ENCODE results near the gene NFAT5. TPM values are rescaled to one million over a fixed set of nuclear protein-coding genes. Genes with fewer than 3 reads are reported as not detected.

Gene NFAT5
- total and polyA plus RNA-seq, 9 of the 15 experiments (the other 6 are each of a cell fraction or from before 2014, with no cell fraction given) = 0.78 to 20.5 (median 12.4) TPM

DNA sequence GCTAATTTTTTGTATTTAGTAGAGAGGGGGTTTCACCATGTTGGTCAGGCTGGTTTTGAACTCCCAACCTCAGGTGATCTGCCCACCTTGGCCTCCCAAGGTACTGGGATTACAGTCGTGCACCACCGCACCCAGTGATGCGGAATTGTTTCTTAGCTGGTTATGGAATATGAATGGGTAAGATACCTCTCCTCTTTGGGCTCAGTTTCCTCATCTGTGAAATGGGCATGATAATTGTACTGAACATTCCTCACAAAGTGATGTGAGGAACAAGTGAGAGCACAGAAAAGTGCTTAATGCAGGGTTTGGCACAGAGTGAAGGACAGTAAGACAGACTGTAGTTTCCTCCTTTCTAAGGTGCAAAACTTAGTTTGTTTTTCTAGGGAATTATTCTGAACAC, 31.0 kb upstream of the NFAT5 start (continued):
- TF ChIP-seq, protein P1, sequence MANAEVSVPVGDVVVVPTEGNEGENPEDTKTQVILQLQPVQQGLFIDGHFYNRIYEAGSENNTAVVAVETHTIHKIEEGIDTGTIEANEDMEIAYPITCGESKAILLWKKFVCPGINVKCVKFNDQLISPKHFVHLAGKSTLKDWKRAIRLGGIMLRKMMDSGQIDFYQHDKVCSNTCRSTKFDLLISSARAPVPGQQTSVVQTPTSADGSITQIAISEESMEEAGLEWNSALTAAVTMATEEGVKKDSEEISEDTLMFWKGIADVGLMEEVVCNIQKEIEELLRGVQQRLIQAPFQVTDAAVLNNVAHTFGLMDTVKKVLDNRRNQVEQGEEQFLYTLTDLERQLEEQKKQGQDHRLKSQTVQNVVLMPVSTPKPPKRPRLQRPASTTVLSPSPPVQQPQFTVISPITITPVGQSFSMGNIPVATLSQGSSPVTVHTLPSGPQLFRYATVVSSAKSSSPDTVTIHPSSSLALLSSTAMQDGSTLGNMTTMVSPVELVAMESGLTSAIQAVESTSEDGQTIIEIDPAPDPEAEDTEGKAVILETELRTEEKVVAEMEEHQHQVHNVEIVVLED (CRISPR knock-in tag; IDR thresholded peaks at IDR 0.05) = no peak
- TF ChIP-seq SIN3A (IDR thresholded peaks at IDR 0.05; ENCODE audit: borderline replicate concordance in 2 of 2, control insufficient read depth in 1 of 2, low read depth in 2 of 2, low read length in 2 of 2) (no peak), BCOR (IDR thresholded peaks at IDR 0.05) (peak; percentile 91), MCM5 (IDR thresholded peaks at IDR 0.05; ENCODE audit: low read depth) (no peak), RFX7 (CRISPR knock-in tag; IDR thresholded peaks at IDR 0.05) (no peak), PPARD (CRISPR knock-in tag; IDR thresholded peaks at IDR 0.05) (no peak), ZFP1 (CRISPR knock-in tag; IDR thresholded peaks at IDR 0.05) (no peak), CBX5 (IDR thresholded peaks at IDR 0.05; ENCODE audit: borderline replicate concordance, low read depth) (no peak), HOXB6 (CRISPR knock-in tag; IDR thresholded peaks at IDR 0.05; ENCODE audit: borderline replicate concordance) (no peak), RHOXF2B (CRISPR knock-in tag; conservative IDR thresholded peaks at IDR 0.05) (no peak), ZNF57 (CRISPR knock-in tag; IDR thresholded peaks at IDR 0.05) (no peak)
- TF ChIP-seq, protein P2, sequence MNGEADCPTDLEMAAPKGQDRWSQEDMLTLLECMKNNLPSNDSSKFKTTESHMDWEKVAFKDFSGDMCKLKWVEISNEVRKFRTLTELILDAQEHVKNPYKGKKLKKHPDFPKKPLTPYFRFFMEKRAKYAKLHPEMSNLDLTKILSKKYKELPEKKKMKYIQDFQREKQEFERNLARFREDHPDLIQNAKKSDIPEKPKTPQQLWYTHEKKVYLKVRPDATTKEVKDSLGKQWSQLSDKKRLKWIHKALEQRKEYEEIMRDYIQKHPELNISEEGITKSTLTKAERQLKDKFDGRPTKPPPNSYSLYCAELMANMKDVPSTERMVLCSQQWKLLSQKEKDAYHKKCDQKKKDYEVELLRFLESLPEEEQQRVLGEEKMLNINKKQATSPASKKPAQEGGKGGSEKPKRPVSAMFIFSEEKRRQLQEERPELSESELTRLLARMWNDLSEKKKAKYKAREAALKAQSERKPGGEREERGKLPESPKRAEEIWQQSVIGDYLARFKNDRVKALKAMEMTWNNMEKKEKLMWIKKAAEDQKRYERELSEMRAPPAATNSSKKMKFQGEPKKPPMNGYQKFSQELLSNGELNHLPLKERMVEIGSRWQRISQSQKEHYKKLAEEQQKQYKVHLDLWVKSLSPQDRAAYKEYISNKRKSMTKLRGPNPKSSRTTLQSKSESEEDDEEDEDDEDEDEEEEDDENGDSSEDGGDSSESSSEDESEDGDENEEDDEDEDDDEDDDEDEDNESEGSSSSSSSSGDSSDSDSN (IDR thresholded peaks at IDR 0.05; ENCODE audit: borderline replicate concordance in 1 of 2, low read depth in 2 of 2, low read length in 2 of 2) = no peak
- TF ChIP-seq, protein P3, sequence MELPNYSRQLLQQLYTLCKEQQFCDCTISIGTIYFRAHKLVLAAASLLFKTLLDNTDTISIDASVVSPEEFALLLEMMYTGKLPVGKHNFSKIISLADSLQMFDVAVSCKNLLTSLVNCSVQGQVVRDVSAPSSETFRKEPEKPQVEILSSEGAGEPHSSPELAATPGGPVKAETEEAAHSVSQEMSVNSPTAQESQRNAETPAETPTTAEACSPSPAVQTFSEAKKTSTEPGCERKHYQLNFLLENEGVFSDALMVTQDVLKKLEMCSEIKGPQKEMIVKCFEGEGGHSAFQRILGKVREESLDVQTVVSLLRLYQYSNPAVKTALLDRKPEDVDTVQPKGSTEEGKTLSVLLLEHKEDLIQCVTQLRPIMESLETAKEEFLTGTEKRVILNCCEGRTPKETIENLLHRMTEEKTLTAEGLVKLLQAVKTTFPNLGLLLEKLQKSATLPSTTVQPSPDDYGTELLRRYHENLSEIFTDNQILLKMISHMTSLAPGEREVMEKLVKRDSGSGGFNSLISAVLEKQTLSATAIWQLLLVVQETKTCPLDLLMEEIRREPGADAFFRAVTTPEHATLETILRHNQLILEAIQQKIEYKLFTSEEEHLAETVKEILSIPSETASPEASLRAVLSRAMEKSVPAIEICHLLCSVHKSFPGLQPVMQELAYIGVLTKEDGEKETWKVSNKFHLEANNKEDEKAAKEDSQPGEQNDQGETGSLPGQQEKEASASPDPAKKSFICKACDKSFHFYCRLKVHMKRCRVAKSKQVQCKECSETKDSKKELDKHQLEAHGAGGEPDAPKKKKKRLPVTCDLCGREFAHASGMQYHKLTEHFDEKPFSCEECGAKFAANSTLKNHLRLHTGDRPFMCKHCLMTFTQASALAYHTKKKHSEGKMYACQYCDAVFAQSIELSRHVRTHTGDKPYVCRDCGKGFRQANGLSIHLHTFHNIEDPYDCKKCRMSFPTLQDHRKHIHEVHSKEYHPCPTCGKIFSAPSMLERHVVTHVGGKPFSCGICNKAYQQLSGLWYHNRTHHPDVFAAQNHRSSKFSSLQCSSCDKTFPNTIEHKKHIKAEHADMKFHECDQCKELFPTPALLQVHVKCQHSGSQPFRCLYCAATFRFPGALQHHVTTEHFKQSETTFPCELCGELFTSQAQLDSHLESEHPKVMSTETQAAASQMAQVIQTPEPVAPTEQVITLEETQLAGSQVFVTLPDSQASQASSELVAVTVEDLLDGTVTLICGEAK (IDR thresholded peaks at IDR 0.05) = no peak
- TF ChIP-seq, protein P3 (CRISPR knock-in tag; IDR thresholded peaks at IDR 0.05) = no peak
- TF ChIP-seq, protein P4, sequence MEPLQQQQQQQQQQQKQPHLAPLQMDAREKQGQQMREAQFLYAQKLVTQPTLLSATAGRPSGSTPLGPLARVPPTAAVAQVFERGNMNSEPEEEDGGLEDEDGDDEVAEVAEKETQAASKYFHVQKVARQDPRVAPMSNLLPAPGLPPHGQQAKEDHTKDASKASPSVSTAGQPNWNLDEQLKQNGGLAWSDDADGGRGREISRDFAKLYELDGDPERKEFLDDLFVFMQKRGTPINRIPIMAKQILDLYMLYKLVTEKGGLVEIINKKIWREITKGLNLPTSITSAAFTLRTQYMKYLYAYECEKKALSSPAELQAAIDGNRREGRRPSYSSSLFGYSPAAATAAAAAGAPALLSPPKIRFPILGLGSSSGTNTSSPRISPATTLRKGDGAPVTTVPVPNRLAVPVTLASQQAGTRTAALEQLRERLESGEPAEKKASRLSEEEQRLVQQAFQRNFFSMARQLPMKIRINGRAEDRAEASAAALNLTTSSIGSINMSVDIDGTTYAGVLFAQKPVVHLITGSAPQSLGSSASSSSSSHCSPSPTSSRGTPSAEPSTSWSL (CRISPR knock-in tag; IDR thresholded peaks at IDR 0.05; ENCODE audit: borderline replicate concordance) = no peak

Measured in K562 (cell line).